NCI-H510A treated with DMSO at 0.1 percent for 48 hours (cell line): ENCODE data around the gene MDM1.

Experiments used
- DNase-seq: peaks from one replicate; lab custom pipeline; 2025; lab: John Stamatoyannopoulos, UW

MDM1 gene

GRCh38 chr12:68271346-68271745, 60.8 kb downstream of the MDM1 start:
- DNase-seq, result no peak

GRCh38 chr12:68270358-68270757, 61.8 kb downstream of the MDM1 start:
- DNase-seq, result no peak

- DNase-seq, result no peak
These were observed 62.4 kb downstream of the MDM1 start for GRCh38 chr12:68269779-68270178.

GRCh38 chr12:68268967-68269366, 63.2 kb downstream of the MDM1 start:
- no peak for DNase-seq

- DNase-seq, result no peak
These were observed 64.2 kb downstream of the MDM1 start for GRCh38 chr12:68267892-68268396.

- no peak for DNase-seq
These were observed 67.3 kb downstream of the MDM1 start for GRCh38 chr12:68264857-68265256.

GRCh38 chr12:68264158-68264855, 67.9 kb downstream of the MDM1 start:
- no peak for DNase-seq

GRCh38 chr12:68263366-68263765, 68.8 kb downstream of the MDM1 start:
- DNase-seq, result no peak

GRCh38 chr12:68261896-68262295, 70.3 kb downstream of the MDM1 start:
- DNase-seq, result no peak

- DNase-seq, result no peak
These were observed 72.0 kb downstream of the MDM1 start for GRCh38 chr12:68260153-68260552.

GRCh38 chr12:68259318-68259940, 72.7 kb downstream of the MDM1 start:
- no peak for DNase-seq

GRCh38 chr12:68253504-68253903, 78.7 kb downstream of the MDM1 start, which contains the start of gene IL22:
Gene IL22, minus strand, starts transcription at chr12:68253604. Its CDS starts 156 bp downstream, at chr12:68253448.
- DNase-seq, result no peak

GRCh38 chr12:68252077-68252476, 80.1 kb downstream of the MDM1 start:
- no peak for DNase-seq

GRCh38 chr12:68250454-68250853, 81.7 kb downstream of the MDM1 start:
- no peak for DNase-seq

GRCh38 chr12:68247785-68248184, 84.4 kb downstream of the MDM1 start:
- no peak for DNase-seq

- DNase-seq, result no peak
These were observed 85.8 kb downstream of the MDM1 start for GRCh38 chr12:68246350-68246749.

GRCh38 chr12:68245180-68246021, 86.8 kb downstream of the MDM1 start:
- no peak for DNase-seq
